K562 (cell line): Measurements from ENCODE around the gene FILIP1L.

ENCODE experiments used
- CREM ChIP-seq: IDR thresholded peaks from 2 replicates; pipeline ENCODE4 v1.6.1; 2014; ENCODE audit warnings: antibody characterized with exemption, low read depth
- POLR2AphosphoS2 ChIP-seq: IDR thresholded peaks from 2 replicates; pipeline ENCODE4 v1.6.1; 2012; ENCODE audit warnings: low read length, improper control_type of control experiment
- ZNF766 ChIP-seq: fragments of 200-800 bp; sonication (Bioruptor generic); conservative IDR thresholded peaks from 2 replicates; pipeline ENCODE4 v1.6.1; 2016; ENCODE audit warnings: missing genetic modification characterization, missing compliant biosample characterization

DNA sequence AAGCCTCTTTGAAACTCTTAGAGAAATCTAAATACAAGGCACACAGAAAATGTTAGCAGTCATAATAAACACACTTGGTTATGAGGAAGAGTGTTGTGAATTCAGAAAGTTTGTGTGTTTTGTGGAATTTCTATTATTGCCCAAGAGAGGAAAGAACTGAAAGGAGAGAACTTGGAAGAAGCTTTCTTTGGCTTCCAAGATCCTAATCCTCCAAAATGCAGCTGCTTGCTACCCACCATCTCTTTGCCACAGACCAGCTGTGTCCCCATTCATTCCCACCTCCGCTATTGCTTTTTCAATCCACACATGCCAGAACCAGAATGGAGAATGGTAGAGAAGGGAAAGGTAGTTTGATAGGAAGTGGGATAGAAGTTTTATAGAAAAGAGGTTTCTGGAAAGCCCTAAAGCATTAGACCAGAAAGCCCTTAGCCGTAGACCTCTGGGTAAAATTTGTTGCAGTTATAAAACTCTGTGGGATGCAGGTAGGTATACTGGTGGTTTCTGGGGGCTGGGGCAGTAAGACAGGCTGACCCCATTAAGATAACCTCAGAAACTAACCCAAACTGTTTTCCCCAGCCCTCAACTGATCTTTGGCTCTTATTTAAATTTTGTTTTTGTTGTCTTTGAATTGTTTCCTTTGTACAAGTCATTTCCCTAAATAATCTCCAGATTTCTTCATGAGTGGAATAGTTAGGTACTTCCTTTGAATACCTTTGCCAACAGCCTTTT lies 108.5 kb downstream of the FILIP1L start:
- TF ChIP-seq POLR2AphosphoS2 (no peak), ZNF766 (CRISPR knock-in tag) (no peak), CREM (no peak)
